ENCODE measurements around the gene PAQR6. TPM values are rescaled to one million over a fixed set of nuclear protein-coding genes. Genes with fewer than 3 reads are reported as not detected.
A peak's percentile ranks its signal among the peaks of the same experiment; 100 is the strongest.

The PAQR6 gene
- total and polyA plus RNA-seq, 2 of the 8 experiments (the other 6 are each of a cell fraction or from before 2014, with no cell fraction given) = 7.1 to 11.3 TPM

DNA sequence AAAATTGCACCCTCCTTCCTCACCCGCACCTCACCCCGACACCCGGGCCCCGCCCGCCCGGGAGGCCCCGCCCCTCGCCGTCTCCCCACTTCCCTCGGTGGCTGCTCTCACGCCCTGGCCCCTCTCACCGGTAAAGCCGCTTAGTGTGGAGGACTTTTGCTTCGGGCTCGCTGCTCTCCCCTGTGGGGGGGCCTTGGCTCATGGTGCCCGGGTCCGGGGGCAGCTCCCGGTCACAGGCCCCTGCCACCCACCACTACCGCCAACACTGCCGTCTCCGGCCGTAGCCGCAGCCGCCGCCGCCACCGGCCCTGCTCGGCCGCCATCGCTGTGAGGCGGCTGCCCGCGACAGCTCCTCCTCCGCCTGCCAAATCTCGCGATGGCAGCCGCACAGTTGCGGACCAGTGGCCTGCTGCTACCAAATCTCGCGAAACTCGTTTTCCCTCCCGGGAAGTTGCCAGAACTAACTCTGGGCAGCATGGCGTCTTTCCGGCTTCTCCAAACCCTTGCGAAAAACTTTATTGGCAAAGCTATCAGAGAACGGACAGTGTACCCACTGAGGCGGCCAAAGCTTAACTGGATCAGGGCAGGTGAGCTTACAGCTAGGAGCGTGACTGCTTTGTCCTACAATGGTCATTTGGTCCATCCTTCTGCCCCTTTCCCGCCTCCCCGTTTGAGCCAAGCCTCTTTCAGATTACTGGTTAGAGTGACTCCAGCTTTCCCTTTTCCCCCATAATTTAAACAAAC is 34.8 kb upstream of the PAQR6 start, which contains the start of gene SMG5 (continued):
- TF ChIP-seq CTBP2 (IDR thresholded peaks at IDR 0.05; ENCODE audit: borderline replicate concordance, insufficient read depth, insufficient read length, low read length) = peak; percentile 33
- peak; percentile 83 for TF ChIP-seq SP1 (IDR thresholded peaks at IDR 0.05; ENCODE audit: low read depth, low read length)
- TF ChIP-seq POLR2A (IDR thresholded peaks at IDR 0.05; ENCODE audit: control extremely low read depth in 1 of 2, low read depth in 2 of 2, low read length in 2 of 2) = peak; percentile 98 to 99
- no peak for TF ChIP-seq NRF1 (IDR thresholded peaks at IDR 0.05; ENCODE audit: low read depth, low read length)
- TF ChIP-seq SIX5 (IDR thresholded peaks at IDR 0.05; ENCODE audit: low read depth, low read length) = peak; percentile 77
- TF ChIP-seq SIRT6 (IDR thresholded peaks at IDR 0.05; ENCODE audit: low read length) = no peak
- TF ChIP-seq BCL11A (IDR thresholded peaks at IDR 0.05; ENCODE audit: low read depth in 2 of 2, low read length in 2 of 2) = no peak
- peak; percentile 100 for TF ChIP-seq CHD2 (IDR thresholded peaks at IDR 0.05; ENCODE audit: low read length)
- TF ChIP-seq GABPA (IDR thresholded peaks at IDR 0.05; ENCODE audit: borderline replicate concordance, insufficient read depth, low read length) = peak; percentile 62; the same call in 1 of the 2 replicates
- peak; percentile 44; the same call in 1 of the 2 replicates for TF ChIP-seq BACH1 (IDR thresholded peaks at IDR 0.05; ENCODE audit: low read length)
- no peak for TF ChIP-seq CHD1 (IDR thresholded peaks at IDR 0.05; ENCODE audit: low read depth, low read length)
- TF ChIP-seq EGR1 (IDR thresholded peaks at IDR 0.05; ENCODE audit: borderline replicate concordance, low read depth, low read length) = no peak
- peak; percentile 100 for TF ChIP-seq PHF8 (conservative IDR thresholded peaks at IDR 0.05; ENCODE audit: low read depth, low read length)
- peak; percentile 92 for TF ChIP-seq TCF12 (IDR thresholded peaks at IDR 0.05; ENCODE audit: low read depth, low read length)
- TF ChIP-seq RAD21 (IDR thresholded peaks at IDR 0.05 in 1 of 2, conservative IDR thresholded peaks at IDR 0.05 in 1 of 2; ENCODE audit: low read depth in 2 of 2, low read length in 2 of 2) = no peak
- peak; percentile 76 for TF ChIP-seq CREB1 (IDR thresholded peaks at IDR 0.05)
- peak; percentile 82 for TF ChIP-seq NANOG (IDR thresholded peaks at IDR 0.05; ENCODE audit: insufficient read depth, low read depth, low read length, poor library complexity, severe bottlenecking)
- peak; percentile 99 for TF ChIP-seq YY1 (IDR thresholded peaks at IDR 0.05; ENCODE audit: low read depth, low read length)
- TF ChIP-seq JUND (IDR thresholded peaks at IDR 0.05; ENCODE audit: low read length) = no peak
- no peak for TF ChIP-seq CBX8 (IDR thresholded peaks at IDR 0.05; ENCODE audit: borderline replicate concordance, low read depth, low read length)
- peak; percentile 60; the same call in 1 of the 2 replicates for TF ChIP-seq RBBP5 (IDR thresholded peaks at IDR 0.05; ENCODE audit: borderline replicate concordance, low read depth, low read length)
- TF ChIP-seq CBX5 (IDR thresholded peaks at IDR 0.05; ENCODE audit: low read depth, low read length) = no peak
- no peak for TF ChIP-seq SUZ12 (IDR thresholded peaks at IDR 0.05; ENCODE audit: low read length)
- peak; percentile 86 to 97 for TF ChIP-seq SIN3A (conservative IDR thresholded peaks at IDR 0.05 in 1 of 2, IDR thresholded peaks at IDR 0.05 in 1 of 2; ENCODE audit: low read depth in 1 of 2, low read length in 2 of 2)
- TF ChIP-seq RXRA (IDR thresholded peaks at IDR 0.05; ENCODE audit: insufficient read depth, low read depth, low read length) = no peak
- no peak for TF ChIP-seq POU5F1 (IDR thresholded peaks at IDR 0.05; ENCODE audit: low read depth, low read length)
